ENCODE measurements around the gene CHKA. TPM values are rescaled to one million over a fixed set of nuclear protein-coding genes. Genes with fewer than 3 reads are reported as not detected.

Gene CHKA
- total RNA-seq, 1 experiment from 2014 or later: 136 TPM

- no TSS peak for BruUV-seq (replicated peaks)
- DNase-seq (ENCODE audit: low read depth, low spot score): no peak
- ChIA-PET POLR2A (interaction anchor here (0.5 kb wide), 1 partner anchor 99 kb away, joined by 4 read pairs; no protein-coding TSS in a partner anchor), CTCF (interaction anchor here (0.5 kb wide), 1 partner anchor 230 kb away, joined by 3 read pairs; no protein-coding TSS in a partner anchor)
- intact Hi-C loops (cut with micrococcal nuclease; ENCODE audit: unreplicated experiment) (loop anchor here (5.0 kb wide), 1 partner anchor 100 kb away; no protein-coding TSS in a partner anchor), in situ Hi-C loops (cut with HindIII; ENCODE audit: low pct_unique_long_range_greater_than_20kb, low sequenced_read_pairs) (no loop called here)
- Histone ChIP-seq H3K27ac (ENCODE audit: low read length) (peak overlapping the region; percentile 23; the same call in 1 of the 2 replicates), H3K27me3 (ENCODE audit: control insufficient read depth, insufficient read depth, low read length) (no peaks in the 10 kb centered on the region), H3K4me3 (ENCODE audit: low read depth in 2 of 2, low read length in 2 of 2) (no peak overlapping the region), H3K4me1 (ENCODE audit: control insufficient read depth, insufficient read depth, low read length) (peaks cover 27% of the 10 kb centered on the region), H3K9me3 (ENCODE audit: control insufficient read depth, insufficient read depth, low read depth, low read length) (no peaks in the 10 kb centered on the region), H3K36me3 (ENCODE audit: control insufficient read depth, insufficient read depth, low read length) (no peaks in the 10 kb centered on the region)
- no peak for TF ChIP-seq TCF7L2 (IDR thresholded peaks at IDR 0.05; ENCODE audit: low read depth, low read length)
- no peak for TF ChIP-seq SIN3A (IDR thresholded peaks at IDR 0.05; ENCODE audit: borderline replicate concordance, insufficient read depth, low read depth, low read length)
- TF ChIP-seq CTCF (IDR thresholded peaks at IDR 0.05): no peak
- no peak for TF ChIP-seq REST (IDR thresholded peaks at IDR 0.05; ENCODE audit: insufficient read depth in 1 of 2, low read depth in 2 of 2, low read length in 1 of 2)
- no peak for TF ChIP-seq POLR2AphosphoS5 (IDR thresholded peaks at IDR 0.05; ENCODE audit: low read depth, low read length)
- peak; percentile 19; the same call in 1 of the 2 replicates for ATAC-seq
These were observed 13.5 kb downstream of the CHKA start for GRCh38 chr11:68107689-68108088.

- intact Hi-C loops (cut with micrococcal nuclease; ENCODE audit: unreplicated experiment) (loop anchor here (5.0 kb wide), 1 partner anchor 101 kb away; no protein-coding TSS in a partner anchor), in situ Hi-C loops (cut with HindIII; ENCODE audit: low pct_unique_long_range_greater_than_20kb, low sequenced_read_pairs) (no loop called here)
- Histone ChIP-seq H3K4me3 (ENCODE audit: low read depth in 2 of 2, low read length in 2 of 2) (no peak overlapping the region), H3K9me3 (ENCODE audit: control insufficient read depth, insufficient read depth, low read depth, low read length) (no peaks in the 10 kb centered on the region), H3K27ac (ENCODE audit: low read length) (peak overlapping the region; percentile 10; the same call in 1 of the 2 replicates), H3K27me3 (ENCODE audit: control insufficient read depth, insufficient read depth, low read length) (no peaks in the 10 kb centered on the region), H3K36me3 (ENCODE audit: control insufficient read depth, insufficient read depth, low read length) (no peaks in the 10 kb centered on the region), H3K4me1 (ENCODE audit: control insufficient read depth, insufficient read depth, low read length) (peaks cover 27% of the 10 kb centered on the region)
- TF ChIP-seq TCF7L2 (IDR thresholded peaks at IDR 0.05; ENCODE audit: low read depth, low read length) (no peak), REST (IDR thresholded peaks at IDR 0.05; ENCODE audit: insufficient read depth in 1 of 2, low read depth in 2 of 2, low read length in 1 of 2) (no peak), SIN3A (IDR thresholded peaks at IDR 0.05; ENCODE audit: borderline replicate concordance, insufficient read depth, low read depth, low read length) (no peak), POLR2AphosphoS5 (IDR thresholded peaks at IDR 0.05; ENCODE audit: low read depth, low read length) (no peak), CTCF (IDR thresholded peaks at IDR 0.05) (no peak)
- POLR2A ChIA-PET: no interaction called here
- no TSS peak for BruUV-seq (replicated peaks)
- ATAC-seq (peak; percentile 88), DNase-seq (ENCODE audit: low read depth, low spot score) (no peak)
- CTCF ChIA-PET: no interaction called here
These were observed 14.8 kb downstream of the CHKA start for GRCh38 chr11:68106165-68106940.

Measured in Panc1 (cell line).